ENCODE measurements around the gene CSMD2. TPM values are rescaled to one million over a fixed set of nuclear protein-coding genes. Genes with fewer than 3 reads are reported as not detected.

The CSMD2 gene
- total RNA-seq, 1 donor from 2014 or later = 1.8 TPM

DNA sequence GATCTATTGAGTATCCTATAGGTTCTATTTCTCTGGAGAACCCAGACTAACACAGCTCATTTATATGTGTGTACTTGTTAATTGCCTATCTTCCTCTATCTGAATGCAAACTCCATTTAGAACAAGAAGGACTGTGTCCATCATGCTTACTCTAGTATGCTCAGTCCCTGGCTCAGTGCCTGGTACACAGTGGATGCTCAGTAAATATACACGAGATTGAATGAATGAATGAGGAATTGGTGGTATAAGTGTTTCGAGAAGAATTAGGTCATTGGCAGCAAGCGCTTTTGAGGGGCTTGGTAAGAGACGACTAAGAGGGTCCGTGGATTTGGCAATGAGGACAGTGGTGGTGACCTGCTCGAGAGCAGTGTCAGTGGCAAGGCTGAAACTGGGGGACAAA is 112.5 kb downstream of the CSMD2 start:
- Mint-ChIP-seq H3K27me3 (peaks cover 13% of the 10 kb centered on the region), H3K9me3 (no peaks in the 10 kb centered on the region), H3K27ac (no peak overlapping the region), H3K36me3 (no peaks in the 10 kb centered on the region), H3K4me3 (no peak overlapping the region), H3K4me1 (ENCODE audit: unreplicated experiment) (no peaks in the 10 kb centered on the region)
- DNase-seq (ENCODE audit: extremely low spot score, unreplicated experiment) = no peak
- TF ChIP-seq, protein P1, sequence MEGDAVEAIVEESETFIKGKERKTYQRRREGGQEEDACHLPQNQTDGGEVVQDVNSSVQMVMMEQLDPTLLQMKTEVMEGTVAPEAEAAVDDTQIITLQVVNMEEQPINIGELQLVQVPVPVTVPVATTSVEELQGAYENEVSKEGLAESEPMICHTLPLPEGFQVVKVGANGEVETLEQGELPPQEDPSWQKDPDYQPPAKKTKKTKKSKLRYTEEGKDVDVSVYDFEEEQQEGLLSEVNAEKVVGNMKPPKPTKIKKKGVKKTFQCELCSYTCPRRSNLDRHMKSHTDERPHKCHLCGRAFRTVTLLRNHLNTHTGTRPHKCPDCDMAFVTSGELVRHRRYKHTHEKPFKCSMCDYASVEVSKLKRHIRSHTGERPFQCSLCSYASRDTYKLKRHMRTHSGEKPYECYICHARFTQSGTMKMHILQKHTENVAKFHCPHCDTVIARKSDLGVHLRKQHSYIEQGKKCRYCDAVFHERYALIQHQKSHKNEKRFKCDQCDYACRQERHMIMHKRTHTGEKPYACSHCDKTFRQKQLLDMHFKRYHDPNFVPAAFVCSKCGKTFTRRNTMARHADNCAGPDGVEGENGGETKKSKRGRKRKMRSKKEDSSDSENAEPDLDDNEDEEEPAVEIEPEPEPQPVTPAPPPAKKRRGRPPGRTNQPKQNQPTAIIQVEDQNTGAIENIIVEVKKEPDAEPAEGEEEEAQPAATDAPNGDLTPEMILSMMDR (conservative IDR thresholded peaks at IDR 0.05) = no peak

DNA sequence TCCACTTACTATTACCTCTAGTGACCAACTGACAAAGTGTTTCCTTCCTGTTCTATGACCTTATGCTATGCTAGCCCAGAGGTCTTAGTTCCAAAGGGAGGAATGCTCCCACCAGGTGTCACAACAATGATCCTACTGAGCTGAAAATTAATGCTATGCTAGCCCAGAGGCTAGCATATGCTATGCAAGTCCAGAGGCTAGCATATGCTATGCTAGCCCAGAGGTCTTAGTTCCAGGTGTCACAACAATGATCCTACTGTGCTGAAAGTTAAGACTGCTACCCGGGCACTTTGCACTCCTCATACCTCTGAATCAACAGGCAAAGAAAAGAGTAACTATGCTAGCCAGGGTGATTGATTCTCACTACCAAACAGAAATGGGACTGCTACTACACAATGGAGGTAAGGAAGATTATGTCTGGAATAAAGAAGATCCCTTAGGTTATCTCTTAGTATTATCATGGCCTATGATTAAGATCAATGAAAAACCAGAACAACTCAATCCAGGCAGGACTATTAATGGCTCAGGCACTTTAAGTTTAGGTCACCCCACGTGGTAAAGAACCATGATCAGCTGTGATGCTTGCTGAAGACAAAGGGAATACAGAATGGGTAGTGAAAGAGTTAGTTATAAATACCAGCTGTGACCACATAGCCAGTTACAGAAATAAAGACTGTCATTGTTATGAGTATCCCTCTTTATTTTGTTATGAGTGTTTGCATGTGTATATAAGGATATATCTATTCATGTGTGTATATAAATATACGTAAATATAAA is 114.1 kb downstream of the CSMD2 start:
- H3K4me3 Mint-ChIP-seq = no peak overlapping the region
- DNase-seq (ENCODE audit: extremely low spot score, unreplicated experiment) = no peak
- TF ChIP-seq, protein P1 (conservative IDR thresholded peaks at IDR 0.05) = no peak
- H3K4me1 Mint-ChIP-seq (ENCODE audit: unreplicated experiment) = no peaks in the 10 kb centered on the region
- H3K36me3 Mint-ChIP-seq = no peaks in the 10 kb centered on the region
- H3K27me3 Mint-ChIP-seq = peaks cover 13% of the 10 kb centered on the region
- H3K27ac Mint-ChIP-seq = no peak overlapping the region
- H3K9me3 Mint-ChIP-seq = no peaks in the 10 kb centered on the region

DNA sequence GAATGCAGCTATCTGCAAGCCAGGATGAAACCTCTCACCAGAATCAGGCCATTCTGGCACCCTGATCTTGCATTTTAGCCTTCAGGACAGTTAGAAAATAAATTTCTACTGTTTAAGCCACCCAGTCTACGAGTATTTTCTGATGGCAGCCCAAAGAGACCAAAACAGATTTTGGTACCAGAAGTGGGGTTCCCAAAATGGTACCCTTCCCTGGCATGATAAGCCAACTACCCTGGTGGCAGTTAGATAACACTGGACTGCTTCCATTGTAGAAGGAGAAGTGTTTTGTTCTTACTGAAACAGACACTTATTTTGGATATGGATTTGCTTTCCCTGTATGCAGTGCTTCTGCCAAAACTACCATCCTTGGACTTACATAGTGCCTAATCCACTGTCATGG is 115.0 kb downstream of the CSMD2 start:
- H3K36me3 Mint-ChIP-seq = no peaks in the 10 kb centered on the region
- no peak overlapping the region for H3K27ac Mint-ChIP-seq
- TF ChIP-seq, protein P1 (conservative IDR thresholded peaks at IDR 0.05) = no peak
- H3K4me1 Mint-ChIP-seq (ENCODE audit: unreplicated experiment) = no peaks in the 10 kb centered on the region
- H3K4me3 Mint-ChIP-seq = no peak overlapping the region
- H3K27me3 Mint-ChIP-seq = peaks cover 14% of the 10 kb centered on the region
- DNase-seq (ENCODE audit: extremely low spot score, unreplicated experiment) = no peak
- no peaks in the 10 kb centered on the region for H3K9me3 Mint-ChIP-seq

DNA sequence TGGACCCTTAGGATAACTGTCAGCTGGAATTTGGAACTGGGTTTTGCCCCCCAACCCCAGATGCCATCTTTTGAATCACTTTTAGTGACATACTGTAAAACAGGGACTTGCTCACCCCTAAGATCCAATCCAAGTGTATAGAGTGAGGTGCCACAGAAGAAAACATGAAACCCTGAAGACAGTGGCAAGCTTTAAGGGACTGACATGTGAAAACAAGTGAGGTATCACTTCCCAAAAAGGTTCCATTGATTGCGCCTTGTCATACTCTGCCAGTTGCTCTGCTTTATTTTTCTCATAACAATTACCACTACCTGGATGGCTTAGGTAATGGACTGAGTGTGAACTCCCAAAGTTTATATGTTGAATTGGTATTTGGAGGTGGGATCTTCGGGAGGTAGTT is 115.6 kb downstream of the CSMD2 start:
- Mint-ChIP-seq H3K4me3 (no peak overlapping the region), H3K27ac (no peak overlapping the region), H3K4me1 (ENCODE audit: unreplicated experiment) (no peaks in the 10 kb centered on the region), H3K9me3 (no peaks in the 10 kb centered on the region), H3K36me3 (no peaks in the 10 kb centered on the region), H3K27me3 (peaks cover 18% of the 10 kb centered on the region)
- no peak for DNase-seq (ENCODE audit: extremely low spot score, unreplicated experiment)
- TF ChIP-seq, protein P1 (conservative IDR thresholded peaks at IDR 0.05) = no peak

DNA sequence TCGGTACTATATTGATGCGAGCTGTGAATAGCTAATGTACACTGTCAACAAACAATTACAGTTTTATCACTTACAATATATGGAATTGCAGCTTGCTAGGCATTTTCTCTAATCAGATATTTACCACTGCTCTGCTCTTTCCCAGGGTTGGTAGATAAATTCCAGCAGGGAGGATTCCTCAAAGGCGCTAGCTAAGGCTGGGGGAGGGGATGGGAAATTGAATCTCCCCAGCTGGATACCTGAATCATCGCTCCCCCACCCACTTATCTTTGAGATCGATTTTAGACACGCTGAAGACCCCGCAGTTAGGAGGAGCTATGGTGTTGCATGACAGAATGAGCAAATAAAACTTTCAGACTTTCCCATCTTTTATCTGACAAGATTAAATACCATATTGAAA is 127.2 kb downstream of the CSMD2 start:
- DNase-seq (ENCODE audit: extremely low spot score, unreplicated experiment) = no peak
- no peaks in the 10 kb centered on the region for H3K9me3 Mint-ChIP-seq
- no peaks in the 10 kb centered on the region for H3K36me3 Mint-ChIP-seq
- TF ChIP-seq, protein P1 (conservative IDR thresholded peaks at IDR 0.05) = no peak
- no peaks in the 10 kb centered on the region for H3K4me1 Mint-ChIP-seq (ENCODE audit: unreplicated experiment)
- no peak overlapping the region for H3K27ac Mint-ChIP-seq
- no peaks in the 10 kb centered on the region for H3K27me3 Mint-ChIP-seq
- H3K4me3 Mint-ChIP-seq = no peak overlapping the region

Data from type B pancreatic cell (in vitro differentiated cells).